ENCODE results near the gene VPS51. TPM values are rescaled to one million over a fixed set of nuclear protein-coding genes. Genes with fewer than 3 reads are reported as not detected.

VPS51 gene
- total RNA-seq, 1 experiment from 2014 or later, result 89.5 TPM

DNA sequence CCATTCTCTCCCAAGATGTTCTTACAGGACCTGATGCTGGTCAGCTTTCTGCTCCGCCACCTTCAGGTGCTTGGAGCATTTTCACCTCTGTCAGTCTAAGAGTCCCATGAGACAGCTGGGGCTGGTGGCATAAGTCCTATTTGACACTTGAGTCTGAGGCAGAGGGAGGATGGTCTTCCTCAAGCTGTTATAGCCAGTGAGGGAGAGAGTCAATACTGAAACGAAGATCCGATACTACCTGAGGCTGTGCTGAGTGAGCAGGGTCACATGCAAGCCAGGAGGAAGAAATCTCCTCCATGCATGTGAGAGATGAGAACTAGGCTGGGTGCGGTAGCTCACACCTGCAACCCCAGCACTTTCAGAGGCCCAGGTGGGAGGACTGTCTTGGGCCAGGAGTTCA lies 6.4 kb upstream of the VPS51 start:
- CTCF ChIA-PET, result interaction anchor here (1.3 kb wide), 1 partner anchor 21 kb away, joined by 4 read pairs; no protein-coding TSS in a partner anchor
- H3K9me2 ChIP-seq (ENCODE audit: insufficient read depth), result no peaks in the 10 kb centered on the region
- no peak overlapping the region for H3K9ac ChIP-seq (ENCODE audit: low read length)
- H3K4me2 ChIP-seq (ENCODE audit: low read length), result no peak overlapping the region
- peaks cover 2% of the 10 kb centered on the region; the same call in 1 of the 2 replicates for H3K79me2 ChIP-seq (ENCODE audit: insufficient read depth, low read length)
- intact Hi-C loops (cut with micrococcal nuclease), result no loop called here
- H3K27ac ChIP-seq (ENCODE audit: low read depth, low read length), result no peak overlapping the region
- POLR2A ChIA-PET, result no interaction called here
- no TSS peak for BruUV-seq (replicated peaks)
- no peaks in the 10 kb centered on the region for H3K9me3 ChIP-seq (ENCODE audit: control insufficient read depth in 1 of 2, insufficient read depth in 1 of 2, low read depth in 1 of 2, low read length in 2 of 2)
- no peaks in the 10 kb centered on the region for H3K27me3 ChIP-seq (ENCODE audit: insufficient read depth, low read length)
- H4K20me1 ChIP-seq (ENCODE audit: insufficient read depth), result no peaks in the 10 kb centered on the region
- peaks cover 2 to 7% of the 10 kb centered on the region in 2 experiments; a peak in 2 of 4 replicates for H3K4me1 ChIP-seq (ENCODE audit: control insufficient read depth in 1 of 2, insufficient read depth in 2 of 2, low read length in 2 of 2)
- no peak overlapping the region for H3K4me3 ChIP-seq (replicated peaks in 1 of 2; ENCODE audit: low read depth in 1 of 2, low read length in 2 of 2)
- H2AFZ ChIP-seq (ENCODE audit: low read depth, low read length, poor library complexity, severe bottlenecking), result no peak overlapping the region
- ATAC-seq, result no peak
- no peak for DNase-seq (ENCODE audit: low read depth, low spot score)
- peaks cover 0 to 18% of the 10 kb centered on the region in 2 experiments; a peak in 1 of 4 replicates for H3K36me3 ChIP-seq (ENCODE audit: control insufficient read depth in 1 of 2, insufficient read depth in 2 of 2, low read length in 2 of 2)
- RAD21 ChIA-PET (ENCODE audit: low non-redundant PET in 1 of 2, low total read pairs in 2 of 2, uncharacterized antibody in 2 of 2, unreplicated experiment in 2 of 2), result no interaction called here
- TF ChIP-seq ELF1 (IDR thresholded peaks at IDR 0.05; ENCODE audit: borderline replicate concordance, low read depth) (no peak), ZFX (IDR thresholded peaks at IDR 0.05) (no peak), SIN3A (IDR thresholded peaks at IDR 0.05; ENCODE audit: low read depth) (no peak), TCF7L2 (IDR thresholded peaks at IDR 0.05; ENCODE audit: borderline replicate concordance, extremely low read depth, insufficient read depth, insufficient read length) (no peak), FOSL1 (IDR thresholded peaks at IDR 0.05; ENCODE audit: low read depth) (no peak), SRF (IDR thresholded peaks at IDR 0.05; ENCODE audit: low read depth) (no peak), POLR2AphosphoS5 (IDR thresholded peaks at IDR 0.05; ENCODE audit: low read depth, low read length) (no peak), EZH2phosphoT487 (IDR thresholded peaks at IDR 0.05; ENCODE audit: borderline replicate concordance) (no peak), EZH2 (IDR thresholded peaks at IDR 0.05) (no peak), ZNF274 (IDR thresholded peaks at IDR 0.05; ENCODE audit: low read depth, low read length) (no peak), POLR2A (IDR thresholded peaks at IDR 0.05; ENCODE audit: borderline replicate concordance, extremely low read depth, insufficient read depth, insufficient read length) (no peak)
- TF ChIP-seq, protein P1, sequence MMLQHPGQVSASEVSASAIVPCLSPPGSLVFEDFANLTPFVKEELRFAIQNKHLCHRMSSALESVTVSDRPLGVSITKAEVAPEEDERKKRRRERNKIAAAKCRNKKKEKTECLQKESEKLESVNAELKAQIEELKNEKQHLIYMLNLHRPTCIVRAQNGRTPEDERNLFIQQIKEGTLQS (IDR thresholded peaks at IDR 0.05), result no peak
- TF ChIP-seq, protein P2, sequence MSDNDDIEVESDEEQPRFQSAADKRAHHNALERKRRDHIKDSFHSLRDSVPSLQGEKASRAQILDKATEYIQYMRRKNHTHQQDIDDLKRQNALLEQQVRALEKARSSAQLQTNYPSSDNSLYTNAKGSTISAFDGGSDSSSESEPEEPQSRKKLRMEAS (IDR thresholded peaks at IDR 0.05), result no peak

All from HCT116 (cell line).